Measurements from ENCODE around the gene MINAR1. TPM values are rescaled to one million over a fixed set of nuclear protein-coding genes. Genes with fewer than 3 reads are reported as not detected.

MINAR1 gene
- total RNA-seq, 4 donors from 2014 or later = 0.05 to 1.1 (median 0.30) TPM

DNA sequence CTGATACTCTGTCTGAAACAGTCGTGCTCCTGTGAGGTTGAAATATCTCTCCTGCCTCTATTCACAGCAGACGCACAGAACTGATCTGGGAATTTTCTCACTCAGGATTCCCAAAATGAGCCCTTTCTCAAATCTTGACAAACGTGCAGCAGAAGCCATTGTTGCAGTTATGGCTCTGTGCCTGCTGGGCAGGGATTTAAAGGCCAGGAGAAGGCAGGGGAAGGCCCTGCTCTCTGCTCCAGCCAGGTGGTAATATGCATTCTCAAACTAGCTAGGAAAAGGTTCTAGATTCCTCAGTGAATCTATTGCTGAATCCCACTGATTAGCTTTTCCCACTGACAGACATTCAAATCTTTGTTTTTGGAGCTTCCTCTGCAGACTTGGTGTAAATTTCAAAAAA is 2.2 kb downstream of the MINAR1 start:
- no peaks in the 10 kb centered on the region for H3K36me3 ChIP-seq
- no peak overlapping the region for H3K4me3 ChIP-seq
- no peak for ATAC-seq
- no peak for DNase-seq
- H3K27ac ChIP-seq = no peak overlapping the region
- TF ChIP-seq CTCF (IDR thresholded peaks at IDR 0.05 in 4 of 5, conservative IDR thresholded peaks at IDR 0.05 in 1 of 5) = no peak
- TF ChIP-seq POLR2A (IDR thresholded peaks at IDR 0.05) = no peak
- H3K27me3 ChIP-seq = peaks cover 22 to 43% (median 31%) of the 10 kb centered on the region in 3 donors
- in situ Hi-C loops (cut with MboI; ENCODE audit: low sequenced_read_pairs in 4 of 4) (no loop called here), intact Hi-C loops (cut with DNase I; ENCODE audit: low total_unique reads) (no loop called here)
- peaks cover 0 to 6% of the 10 kb centered on the region in 2 donors for H3K4me1 ChIP-seq
- H3K9me3 ChIP-seq = no peaks in the 10 kb centered on the region

- H3K27ac ChIP-seq = peak overlapping the region in 1 of 4 donors; percentile 13
- no peak for TF ChIP-seq POLR2A (IDR thresholded peaks at IDR 0.05)
- TF ChIP-seq CTCF (IDR thresholded peaks at IDR 0.05 in 4 of 5, conservative IDR thresholded peaks at IDR 0.05 in 1 of 5) = no peak
- in situ Hi-C loops (cut with MboI; ENCODE audit: low sequenced_read_pairs in 4 of 4) = no loop called here
- H3K4me1 ChIP-seq = peaks cover 0 to 6% of the 10 kb centered on the region in 2 donors
- no peaks in the 10 kb centered on the region for H3K36me3 ChIP-seq
- ATAC-seq (no peak), DNase-seq (no peak)
- H3K4me3 ChIP-seq = no peak overlapping the region
- intact Hi-C loops (cut with DNase I; ENCODE audit: low total_unique reads) = no loop called here
- H3K27me3 ChIP-seq = peaks cover 13 to 24% (median 20%) of the 10 kb centered on the region in 3 donors
- H3K9me3 ChIP-seq = no peaks in the 10 kb centered on the region
These were observed 4.1 kb downstream of the MINAR1 start for GRCh38 chr15:79436037-79436780.

DNA sequence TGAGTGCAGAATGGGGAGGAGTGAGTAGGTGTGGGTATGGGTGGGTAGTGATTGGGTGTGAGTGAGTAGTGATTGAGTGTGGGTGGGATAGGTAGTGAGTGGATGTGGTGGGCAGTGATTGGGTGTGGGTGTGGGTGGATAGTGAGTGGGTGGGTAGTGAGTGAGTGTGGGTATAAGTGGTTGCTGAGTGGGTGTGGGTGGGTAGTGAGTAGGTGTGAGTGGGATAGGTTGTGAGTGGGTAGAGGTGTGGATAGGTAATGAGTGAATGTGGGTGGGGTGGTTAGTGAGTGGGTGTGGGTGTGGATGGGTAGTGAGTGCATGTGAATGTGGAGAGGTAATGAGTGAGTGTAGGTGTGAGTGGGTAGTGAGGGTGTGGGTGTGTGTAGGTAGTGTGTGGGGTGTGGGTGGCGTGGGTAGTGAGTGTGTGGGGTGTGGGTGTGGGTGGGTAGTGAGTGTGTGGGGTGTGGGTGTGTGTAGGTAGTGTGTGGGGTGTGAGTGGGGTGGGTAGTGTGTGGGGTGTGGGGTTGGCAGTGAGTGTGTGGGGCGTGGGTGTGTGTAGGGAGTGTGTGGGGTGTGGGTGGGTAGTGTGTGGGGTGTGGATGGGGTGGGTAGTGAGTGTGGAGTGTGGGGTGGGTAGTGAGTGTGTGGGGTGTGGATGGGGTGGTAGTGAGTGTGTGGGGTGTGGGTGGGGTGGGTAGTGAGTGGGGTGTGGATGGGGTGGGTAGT is 5.3 kb downstream of the MINAR1 start:
- no peak for TF ChIP-seq POLR2A (IDR thresholded peaks at IDR 0.05)
- TF ChIP-seq CTCF (IDR thresholded peaks at IDR 0.05 in 4 of 5, conservative IDR thresholded peaks at IDR 0.05 in 1 of 5) = no peak
- Histone ChIP-seq H3K9me3 (no peaks in the 10 kb centered on the region), H3K4me1 (peaks cover 5 to 9% of the 10 kb centered on the region in 2 donors), H3K27me3 (peaks cover 11 to 14% (median 12%) of the 10 kb centered on the region in 3 donors), H3K27ac (no peak overlapping the region), H3K36me3 (no peaks in the 10 kb centered on the region), H3K4me3 (no peak overlapping the region)
- ATAC-seq (no peak), DNase-seq (no peak)
- in situ Hi-C loops (cut with MboI; ENCODE audit: low sequenced_read_pairs in 4 of 4) = no loop called here
- intact Hi-C loops (cut with DNase I; ENCODE audit: low total_unique reads) = no loop called here

DNA sequence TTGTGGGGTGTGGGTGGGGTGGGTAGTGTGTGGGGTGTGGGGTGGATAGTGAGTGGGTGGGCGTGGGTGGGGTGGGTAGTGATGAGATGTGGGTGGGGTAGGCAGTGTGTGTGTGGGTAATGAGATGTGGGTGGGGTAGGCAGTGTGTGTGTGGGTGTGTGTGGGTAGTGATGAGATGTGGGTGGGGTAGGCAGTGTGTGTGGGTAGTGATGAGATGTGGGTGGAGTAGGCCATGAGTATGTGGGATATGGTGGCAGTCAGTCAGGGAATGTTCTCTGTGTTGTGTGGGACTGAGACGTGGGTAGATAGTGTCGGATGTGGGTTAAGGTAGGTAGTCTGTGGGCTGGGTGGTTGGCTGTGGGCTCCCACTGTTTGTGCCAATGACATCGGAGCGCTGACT is 7.1 kb downstream of the MINAR1 start:
- ATAC-seq = no peak

More for the DNA sequence above, 7.1 kb downstream of the MINAR1 start:
- TF ChIP-seq CTCF (IDR thresholded peaks at IDR 0.05 in 4 of 5, conservative IDR thresholded peaks at IDR 0.05 in 1 of 5) (no peak), POLR2A (IDR thresholded peaks at IDR 0.05) (no peak)
- no peak for DNase-seq
- in situ Hi-C loops (cut with MboI; ENCODE audit: low sequenced_read_pairs in 4 of 4) (no loop called here), intact Hi-C loops (cut with DNase I; ENCODE audit: low total_unique reads) (no loop called here)
- Histone ChIP-seq H3K4me1 (peaks cover 11 to 13% of the 10 kb centered on the region in 2 donors), H3K27ac (no peak overlapping the region), H3K36me3 (no peaks in the 10 kb centered on the region), H3K4me3 (no peak overlapping the region), H3K9me3 (no peaks in the 10 kb centered on the region), H3K27me3 (no peaks in the 10 kb centered on the region)
